ENCODE results near the gene KCNQ4. TPM values are rescaled to one million over a fixed set of nuclear protein-coding genes. Genes with fewer than 3 reads are reported as not detected.

Gene KCNQ4
- total and polyA plus RNA-seq, 2 of the 8 experiments (the other 6 are each of a cell fraction or from before 2014, with no cell fraction given) = 2.2 to 3.9 TPM

DNA sequence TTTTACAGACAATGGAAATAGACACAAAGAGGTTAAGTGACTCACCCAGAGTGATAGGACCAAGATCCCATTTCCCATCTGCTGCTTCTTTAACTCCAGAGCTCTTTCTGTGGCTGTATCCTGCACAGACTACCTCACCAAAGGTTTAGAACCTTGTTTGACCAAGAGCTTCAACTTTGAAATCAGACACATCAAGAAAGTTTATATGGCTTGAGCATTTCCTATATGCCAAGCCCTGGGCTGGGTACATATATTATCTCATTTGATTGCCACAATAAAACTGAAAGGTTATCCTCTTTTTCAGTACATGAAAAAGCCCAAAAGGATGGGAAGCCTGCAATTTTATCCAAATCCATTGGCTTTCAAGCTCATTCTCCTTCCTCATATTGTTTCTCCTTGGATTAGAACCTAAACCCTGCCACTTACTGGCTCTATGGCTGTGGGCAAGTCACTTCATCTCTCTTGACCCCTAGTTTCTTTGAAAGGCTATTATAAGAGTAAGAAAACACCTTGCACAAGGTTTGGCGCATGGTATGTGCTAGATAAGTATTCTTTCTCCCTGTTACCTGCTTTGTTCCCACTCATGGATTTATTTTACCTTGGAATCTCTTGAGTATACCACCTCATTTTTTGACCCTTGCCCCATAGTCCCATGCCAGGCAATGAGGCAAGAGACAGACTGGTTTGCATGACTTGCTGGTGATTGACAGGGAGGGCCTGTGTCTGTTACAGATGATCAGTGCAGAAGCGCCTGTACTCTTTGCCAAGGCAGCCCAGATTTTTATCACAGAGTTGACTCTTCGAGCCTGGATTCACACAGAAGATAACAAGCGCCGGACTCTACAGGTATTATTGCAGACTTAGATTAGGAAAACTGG lies 34.5 kb upstream of the KCNQ4 start:
- H3K23me2 ChIP-seq (ENCODE audit: low read depth, low read length) = no peaks in the 10 kb centered on the region
- no peak overlapping the region for H2BK15ac ChIP-seq (ENCODE audit: low read length)
- H2BK12ac ChIP-seq (ENCODE audit: low read depth, low read length) = no peak overlapping the region
- no peak overlapping the region for H4K5ac ChIP-seq (ENCODE audit: insufficient read length, low read depth, low read length)
- no peaks in the 10 kb centered on the region for H3K27me3 ChIP-seq (replicated peaks in 1 of 4; ENCODE audit: control insufficient read depth in 3 of 4, extremely low read depth in 1 of 4, insufficient read depth in 3 of 4, low read length in 3 of 4)
- no peak overlapping the region for H3K4ac ChIP-seq (replicated peaks; ENCODE audit: insufficient read length, low read depth, low read length)
- H3K23ac ChIP-seq (ENCODE audit: insufficient read length) = no peak overlapping the region
- no peak overlapping the region for H4K8ac ChIP-seq (ENCODE audit: extremely low read depth, insufficient read depth, low read length)
- no peak overlapping the region for H3K18ac ChIP-seq (ENCODE audit: extremely low read depth, low read length)
- ChIA-PET CTCF (ENCODE audit: partially characterized antibody) (interaction anchor here (0.7 to 2.4 kb wide), 5 partner anchors 8 to 120 kb away, joined by 3 to 10 read pairs (median 3); no protein-coding TSS in a partner anchor), POLR2A (ENCODE audit: partially characterized antibody) (interaction anchor here (1.0 kb wide), 1 partner anchor 58 kb away, joined by 3 read pairs; the partner anchor contains the start of gene NFYC)
- H2AK5ac ChIP-seq (ENCODE audit: low read depth, low read length) = no peak overlapping the region
- H3K9me3 ChIP-seq (ENCODE audit: insufficient read depth in 2 of 2, low read depth in 1 of 2, low read length in 1 of 2) = no peaks in the 10 kb centered on the region
- no peak overlapping the region for H3K14ac ChIP-seq (ENCODE audit: insufficient read length)
- no peak overlapping the region for H2AFZ ChIP-seq (ENCODE audit: low read length)
- TF ChIP-seq ASH2L (IDR thresholded peaks at IDR 0.05; ENCODE audit: low read length) (no peak), SIRT6 (IDR thresholded peaks at IDR 0.05; ENCODE audit: low read length) (no peak), CTBP2 (IDR thresholded peaks at IDR 0.05; ENCODE audit: borderline replicate concordance, insufficient read depth, insufficient read length, low read length) (no peak), EP300 (IDR thresholded peaks at IDR 0.05; ENCODE audit: borderline replicate concordance in 1 of 2, low read depth in 2 of 2, low read length in 2 of 2) (no peak), CHD1 (IDR thresholded peaks at IDR 0.05; ENCODE audit: low read depth, low read length) (no peak), CBX5 (IDR thresholded peaks at IDR 0.05; ENCODE audit: low read depth, low read length) (no peak), KDM5A (IDR thresholded peaks at IDR 0.05; ENCODE audit: low read length) (no peak), SUZ12 (IDR thresholded peaks at IDR 0.05; ENCODE audit: low read length) (no peak), NANOG (IDR thresholded peaks at IDR 0.05; ENCODE audit: insufficient read depth, low read depth, low read length, poor library complexity, severe bottlenecking) (no peak), TBP (IDR thresholded peaks at IDR 0.05; ENCODE audit: low read depth, low read length) (no peak), POU5F1 (IDR thresholded peaks at IDR 0.05; ENCODE audit: low read depth, low read length) (no peak), NRF1 (IDR thresholded peaks at IDR 0.05; ENCODE audit: low read depth, low read length) (no peak)
- no peak overlapping the region for H3K27ac ChIP-seq (ENCODE audit: low read depth, low read length)
- H4K20me1 ChIP-seq (replicated peaks in 1 of 2; ENCODE audit: control insufficient read depth in 1 of 2, insufficient read depth in 2 of 2, low read length in 2 of 2) = peaks cover 0 to 2% of the 10 kb centered on the region in 2 experiments
- H2BK5ac ChIP-seq (ENCODE audit: low read depth, low read length) = no peak overlapping the region
- no peak overlapping the region for H2BK120ac ChIP-seq (replicated peaks; ENCODE audit: low read depth, low read length)
- H3K79me2 ChIP-seq (ENCODE audit: control insufficient read depth in 1 of 2, insufficient read depth in 2 of 2, low read length in 2 of 2) = peaks cover 0 to 7% of the 10 kb centered on the region in 2 experiments; a peak in 1 of 4 replicates
- no peaks in the 10 kb centered on the region for H3K4me1 ChIP-seq (replicated peaks in 1 of 4; ENCODE audit: control insufficient read depth in 3 of 4, insufficient read depth in 4 of 4, low read length in 3 of 4)
- no peak overlapping the region for H2BK20ac ChIP-seq (ENCODE audit: low read length)
- FAIRE-seq (no peak), DNase-seq (ENCODE audit: low read depth in 1 of 2, low spot score in 2 of 2) (no peak)
- WGBS, 2 experiments (ENCODE audit: extremely low coverage in 1 of 2, insufficient coverage in 1 of 2, insufficient read length in 1 of 2, insufficient replicate concordance in 2 of 2, low coverage in 1 of 2, low lambda C conversion rate in 2 of 2, missing lambda C conversion rate in 1 of 2) = 96% methylated on average over 5 of the region's 5 CpGs; no CpG with 5 or more reads in 1 of the 2 experiments
- peaks cover 0 to 55% (median 29%) of the 10 kb centered on the region in 4 experiments; a peak in 7 of 8 replicates for H3K36me3 ChIP-seq (ENCODE audit: control insufficient read depth in 2 of 4, insufficient read depth in 4 of 4, low read length in 3 of 4)
- peaks cover 5% of the 10 kb centered on the region; the same call in 1 of the 2 replicates for H3K79me1 ChIP-seq (ENCODE audit: low read depth, low read length)
- no peak overlapping the region for H4K91ac ChIP-seq (replicated peaks; ENCODE audit: insufficient read length, low read length)
- H3K56ac ChIP-seq (replicated peaks; ENCODE audit: insufficient read length, low read depth, low read length) = no peak overlapping the region
- no peak overlapping the region for H3K4me2 ChIP-seq (ENCODE audit: insufficient read depth in 1 of 2, low read depth in 2 of 2, low read length in 2 of 2)
- no peak overlapping the region for H3K4me3 ChIP-seq (ENCODE audit: extremely low read depth in 1 of 4, insufficient read depth in 2 of 4, low read depth in 3 of 4, low read length in 4 of 4)
- no peak overlapping the region for H3K9ac ChIP-seq (replicated peaks in 1 of 4; ENCODE audit: extremely low read depth in 1 of 4, low read depth in 3 of 4, low read length in 3 of 4)
